SU-DHL-6 (cell line): Measurements from ENCODE around the gene MPND.

Experiments
- EZH2phosphoT487 ChIP-seq: fragments of 200-600 bp; sonication (generic), shearing (Covaris generic); conservative IDR thresholded peaks from 2 replicates; pipeline ENCODE4 v1.6.1; 2018; ENCODE audit warnings: mild to moderate bottlenecking, antibody characterized with exemption, low read length, moderate library complexity, mixed read lengths
- TF ChIP-seq, protein P1 (sequence below): fragments of 200-600 bp; sonication (generic); IDR thresholded peaks from one replicate; pipeline ENCODE4 v1.5.1; 2017; ENCODE audit warnings: antibody characterized with exemption, mild to moderate bottlenecking, low read length, moderate library complexity; ENCODE audit not compliant: insufficient read depth, poor library complexity, severe bottlenecking

DNA sequence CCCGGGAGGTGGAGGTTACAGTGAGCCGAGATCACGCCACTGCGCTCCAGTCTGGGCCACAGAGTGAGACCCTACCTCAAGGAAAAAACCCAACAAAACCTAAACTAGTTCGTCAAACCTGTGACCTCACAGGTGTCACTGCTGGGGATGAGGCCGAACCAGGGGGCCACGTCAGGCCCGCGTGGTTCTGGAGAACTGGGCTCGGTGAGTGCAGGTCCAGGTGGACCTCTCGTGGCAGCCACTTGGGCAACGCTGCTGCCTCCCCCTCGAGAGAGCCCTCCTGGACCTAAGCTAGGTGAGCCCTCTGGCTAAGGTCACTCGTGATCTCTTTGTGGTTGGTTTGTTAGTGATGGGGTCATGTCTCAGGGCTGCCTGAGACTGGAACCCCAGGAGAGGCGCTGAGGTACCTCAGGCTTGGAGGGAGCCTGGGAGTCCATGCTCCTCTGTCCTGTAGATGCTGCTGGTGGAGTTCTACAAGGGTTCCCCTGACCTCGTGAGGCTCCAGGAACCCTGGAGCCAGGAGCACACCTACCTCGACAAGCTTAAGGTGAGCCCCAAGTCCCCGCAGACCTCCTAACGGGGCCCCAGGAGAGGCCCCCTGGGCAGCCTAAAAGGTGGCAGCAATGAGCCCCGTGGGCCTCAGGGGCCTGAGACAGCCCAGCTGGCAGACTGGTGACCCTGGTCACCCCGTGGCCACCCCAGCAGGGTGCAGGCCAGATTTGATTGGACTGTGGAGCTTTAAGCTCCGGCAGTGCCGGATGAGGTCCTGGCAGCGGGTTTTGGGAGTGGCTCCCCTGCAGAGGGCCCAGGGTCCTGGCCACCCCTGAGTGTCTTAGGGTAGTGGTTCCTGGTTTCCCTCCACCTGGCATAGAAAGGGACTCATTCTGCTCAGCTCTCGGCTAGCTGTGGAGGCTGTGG, 15.6 kb downstream of the MPND start:
- TF ChIP-seq, protein P1, sequence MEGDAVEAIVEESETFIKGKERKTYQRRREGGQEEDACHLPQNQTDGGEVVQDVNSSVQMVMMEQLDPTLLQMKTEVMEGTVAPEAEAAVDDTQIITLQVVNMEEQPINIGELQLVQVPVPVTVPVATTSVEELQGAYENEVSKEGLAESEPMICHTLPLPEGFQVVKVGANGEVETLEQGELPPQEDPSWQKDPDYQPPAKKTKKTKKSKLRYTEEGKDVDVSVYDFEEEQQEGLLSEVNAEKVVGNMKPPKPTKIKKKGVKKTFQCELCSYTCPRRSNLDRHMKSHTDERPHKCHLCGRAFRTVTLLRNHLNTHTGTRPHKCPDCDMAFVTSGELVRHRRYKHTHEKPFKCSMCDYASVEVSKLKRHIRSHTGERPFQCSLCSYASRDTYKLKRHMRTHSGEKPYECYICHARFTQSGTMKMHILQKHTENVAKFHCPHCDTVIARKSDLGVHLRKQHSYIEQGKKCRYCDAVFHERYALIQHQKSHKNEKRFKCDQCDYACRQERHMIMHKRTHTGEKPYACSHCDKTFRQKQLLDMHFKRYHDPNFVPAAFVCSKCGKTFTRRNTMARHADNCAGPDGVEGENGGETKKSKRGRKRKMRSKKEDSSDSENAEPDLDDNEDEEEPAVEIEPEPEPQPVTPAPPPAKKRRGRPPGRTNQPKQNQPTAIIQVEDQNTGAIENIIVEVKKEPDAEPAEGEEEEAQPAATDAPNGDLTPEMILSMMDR: no peak
- TF ChIP-seq EZH2phosphoT487: no peak
